ENCODE results near the gene RTRAF. TPM values are rescaled to one million over a fixed set of nuclear protein-coding genes. Genes with fewer than 3 reads are reported as not detected.

The RTRAF gene
- total RNA-seq, 1 experiment from 2014 or later = 93.7 TPM

DNA sequence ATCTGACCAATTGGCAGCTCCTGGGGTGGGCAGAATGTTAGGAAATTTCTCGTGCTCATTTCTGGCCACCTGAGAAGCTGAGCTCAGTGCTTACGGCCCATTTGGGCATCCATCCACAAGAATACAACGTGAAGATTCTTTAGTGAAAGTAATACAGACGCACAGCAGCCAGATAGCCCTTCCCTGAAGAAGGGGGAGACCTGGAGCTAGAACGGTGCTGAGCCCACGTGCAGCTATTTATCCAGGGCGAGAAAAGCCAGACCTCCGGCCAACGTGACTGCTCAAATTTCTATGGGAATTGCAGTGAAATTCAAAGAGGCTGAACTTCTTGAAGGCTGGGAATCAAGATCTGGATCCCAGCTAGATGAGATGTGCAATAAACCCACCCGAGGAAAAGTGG is 58.8 kb downstream of the RTRAF start:
- Histone ChIP-seq H3K9me3 (ENCODE audit: control insufficient read depth, insufficient read depth, low read depth, low read length) (no peaks in the 10 kb centered on the region), H3K36me3 (ENCODE audit: control insufficient read depth, insufficient read depth, low read length) (no peaks in the 10 kb centered on the region), H3K4me1 (ENCODE audit: control insufficient read depth, insufficient read depth, low read length) (no peaks in the 10 kb centered on the region), H3K27me3 (ENCODE audit: control insufficient read depth, insufficient read depth, low read length) (no peaks in the 10 kb centered on the region), H3K4me3 (ENCODE audit: low read depth in 2 of 2, low read length in 2 of 2) (no peak overlapping the region), H3K27ac (ENCODE audit: low read length) (no peak overlapping the region)
- ChIA-PET POLR2A (no interaction called here), CTCF (no interaction called here)
- in situ Hi-C loops (cut with HindIII; ENCODE audit: low pct_unique_long_range_greater_than_20kb, low sequenced_read_pairs) = no loop called here
- no peak for ATAC-seq
- DNase-seq (ENCODE audit: low read depth, low spot score) = no peak
- TF ChIP-seq POLR2AphosphoS5 (IDR thresholded peaks at IDR 0.05; ENCODE audit: low read depth, low read length) (no peak), TCF7L2 (IDR thresholded peaks at IDR 0.05; ENCODE audit: low read depth, low read length) (no peak), SIN3A (IDR thresholded peaks at IDR 0.05; ENCODE audit: borderline replicate concordance, insufficient read depth, low read depth, low read length) (no peak)
- TF ChIP-seq, protein P1, sequence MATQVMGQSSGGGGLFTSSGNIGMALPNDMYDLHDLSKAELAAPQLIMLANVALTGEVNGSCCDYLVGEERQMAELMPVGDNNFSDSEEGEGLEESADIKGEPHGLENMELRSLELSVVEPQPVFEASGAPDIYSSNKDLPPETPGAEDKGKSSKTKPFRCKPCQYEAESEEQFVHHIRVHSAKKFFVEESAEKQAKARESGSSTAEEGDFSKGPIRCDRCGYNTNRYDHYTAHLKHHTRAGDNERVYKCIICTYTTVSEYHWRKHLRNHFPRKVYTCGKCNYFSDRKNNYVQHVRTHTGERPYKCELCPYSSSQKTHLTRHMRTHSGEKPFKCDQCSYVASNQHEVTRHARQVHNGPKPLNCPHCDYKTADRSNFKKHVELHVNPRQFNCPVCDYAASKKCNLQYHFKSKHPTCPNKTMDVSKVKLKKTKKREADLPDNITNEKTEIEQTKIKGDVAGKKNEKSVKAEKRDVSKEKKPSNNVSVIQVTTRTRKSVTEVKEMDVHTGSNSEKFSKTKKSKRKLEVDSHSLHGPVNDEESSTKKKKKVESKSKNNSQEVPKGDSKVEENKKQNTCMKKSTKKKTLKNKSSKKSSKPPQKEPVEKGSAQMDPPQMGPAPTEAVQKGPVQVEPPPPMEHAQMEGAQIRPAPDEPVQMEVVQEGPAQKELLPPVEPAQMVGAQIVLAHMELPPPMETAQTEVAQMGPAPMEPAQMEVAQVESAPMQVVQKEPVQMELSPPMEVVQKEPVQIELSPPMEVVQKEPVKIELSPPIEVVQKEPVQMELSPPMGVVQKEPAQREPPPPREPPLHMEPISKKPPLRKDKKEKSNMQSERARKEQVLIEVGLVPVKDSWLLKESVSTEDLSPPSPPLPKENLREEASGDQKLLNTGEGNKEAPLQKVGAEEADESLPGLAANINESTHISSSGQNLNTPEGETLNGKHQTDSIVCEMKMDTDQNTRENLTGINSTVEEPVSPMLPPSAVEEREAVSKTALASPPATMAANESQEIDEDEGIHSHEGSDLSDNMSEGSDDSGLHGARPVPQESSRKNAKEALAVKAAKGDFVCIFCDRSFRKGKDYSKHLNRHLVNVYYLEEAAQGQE (IDR thresholded peaks at IDR 0.05; ENCODE audit: insufficient read depth in 1 of 2, low read depth in 2 of 2, low read length in 1 of 2) = no peak
- TF ChIP-seq, protein P2, sequence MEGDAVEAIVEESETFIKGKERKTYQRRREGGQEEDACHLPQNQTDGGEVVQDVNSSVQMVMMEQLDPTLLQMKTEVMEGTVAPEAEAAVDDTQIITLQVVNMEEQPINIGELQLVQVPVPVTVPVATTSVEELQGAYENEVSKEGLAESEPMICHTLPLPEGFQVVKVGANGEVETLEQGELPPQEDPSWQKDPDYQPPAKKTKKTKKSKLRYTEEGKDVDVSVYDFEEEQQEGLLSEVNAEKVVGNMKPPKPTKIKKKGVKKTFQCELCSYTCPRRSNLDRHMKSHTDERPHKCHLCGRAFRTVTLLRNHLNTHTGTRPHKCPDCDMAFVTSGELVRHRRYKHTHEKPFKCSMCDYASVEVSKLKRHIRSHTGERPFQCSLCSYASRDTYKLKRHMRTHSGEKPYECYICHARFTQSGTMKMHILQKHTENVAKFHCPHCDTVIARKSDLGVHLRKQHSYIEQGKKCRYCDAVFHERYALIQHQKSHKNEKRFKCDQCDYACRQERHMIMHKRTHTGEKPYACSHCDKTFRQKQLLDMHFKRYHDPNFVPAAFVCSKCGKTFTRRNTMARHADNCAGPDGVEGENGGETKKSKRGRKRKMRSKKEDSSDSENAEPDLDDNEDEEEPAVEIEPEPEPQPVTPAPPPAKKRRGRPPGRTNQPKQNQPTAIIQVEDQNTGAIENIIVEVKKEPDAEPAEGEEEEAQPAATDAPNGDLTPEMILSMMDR (IDR thresholded peaks at IDR 0.05) = no peak
- BruUV-seq (replicated peaks) = no TSS peak
- intact Hi-C loops (cut with micrococcal nuclease; ENCODE audit: unreplicated experiment) = no loop called here

DNA sequence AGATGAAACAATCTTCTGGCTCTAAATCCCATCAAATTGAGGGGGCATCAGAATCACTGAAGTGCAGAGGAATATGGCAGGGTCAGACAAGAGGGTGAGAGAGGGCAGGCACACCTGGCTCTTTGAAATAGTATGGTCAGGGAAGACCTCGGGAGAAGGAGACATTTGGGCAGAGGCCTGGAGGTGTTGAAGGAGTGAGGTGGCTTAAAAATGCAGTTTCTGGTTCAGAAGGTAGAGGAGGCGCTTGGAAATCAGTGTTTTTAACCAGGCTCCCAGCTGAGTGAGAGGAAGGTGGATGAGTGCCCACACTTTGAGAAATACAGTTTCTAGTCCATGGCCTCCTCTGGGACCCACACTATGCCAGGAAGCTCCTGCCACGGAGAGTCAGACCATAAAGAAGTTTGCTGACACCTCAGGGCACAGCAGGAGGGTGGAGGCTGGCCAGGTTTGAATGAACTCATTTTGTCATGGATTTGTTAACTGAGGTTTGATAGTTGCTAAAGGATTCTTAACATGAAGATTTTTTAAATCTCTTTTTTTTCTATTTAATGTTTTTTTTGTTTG is 59.4 kb downstream of the RTRAF start:
- Histone ChIP-seq H3K4me1 (ENCODE audit: control insufficient read depth, insufficient read depth, low read length) (no peaks in the 10 kb centered on the region), H3K36me3 (ENCODE audit: control insufficient read depth, insufficient read depth, low read length) (no peaks in the 10 kb centered on the region), H3K27ac (ENCODE audit: low read length) (no peak overlapping the region), H3K27me3 (ENCODE audit: control insufficient read depth, insufficient read depth, low read length) (no peaks in the 10 kb centered on the region), H3K4me3 (ENCODE audit: low read depth in 2 of 2, low read length in 2 of 2) (no peak overlapping the region), H3K9me3 (ENCODE audit: control insufficient read depth, insufficient read depth, low read depth, low read length) (no peaks in the 10 kb centered on the region)
- POLR2A ChIA-PET = no interaction called here
- TF ChIP-seq, protein P2 (IDR thresholded peaks at IDR 0.05) = no peak
- intact Hi-C loops (cut with micrococcal nuclease; ENCODE audit: unreplicated experiment) (no loop called here), in situ Hi-C loops (cut with HindIII; ENCODE audit: low pct_unique_long_range_greater_than_20kb, low sequenced_read_pairs) (no loop called here)
- DNase-seq (ENCODE audit: low read depth, low spot score) (no peak), ATAC-seq (no peak)
- BruUV-seq (replicated peaks) = no TSS peak
- CTCF ChIA-PET = no interaction called here
